Aorta (tissue), 5 donors: ENCODE results near the gene MTHFD1. TPM values are rescaled to one million over a fixed set of nuclear protein-coding genes. Genes with fewer than 3 reads are reported as not detected.

ENCODE experiments used
- ATAC-seq: fragments of 200-7000 bp; cut with Tn5 transposase; one replicate; pipeline ENCODE4 v1.9.1; 2022; ENCODE audit warnings: moderate library complexity; ENCODE audit not compliant: low FRiP score
- DNase-seq, 2 donors: peaks; one replicate each; pipeline ENCODE4 v3.0.0-alpha.2; 2020
- H3K27ac ChIP-seq, 2 donors: one replicate each; pipeline ENCODE4 v1.5.1; 2013; ENCODE audit warnings: low read length in 2 of 2, mild to moderate bottlenecking in 2 of 2, moderate library complexity in 2 of 2, control low read depth in 1 of 2, inconsistent platforms in 1 of 2, low read depth in 1 of 2
- H3K27me3 ChIP-seq, 2 donors: one replicate each; pipeline ENCODE4 v1.6.1; 2013; ENCODE audit warnings: control low read depth in 1 of 2, low read length in 1 of 2, mild to moderate bottlenecking in 1 of 2, moderate library complexity in 1 of 2; ENCODE audit not compliant: insufficient read depth in 2 of 2, control insufficient read depth in 1 of 2
- H3K36me3 ChIP-seq, 2 donors: one replicate each; pipeline ENCODE4 v1.6.1; 2013; ENCODE audit warnings: control low read depth in 1 of 2, low read length in 1 of 2, mild to moderate bottlenecking in 1 of 2; ENCODE audit not compliant: insufficient read depth in 2 of 2, control insufficient read depth in 1 of 2
- H3K4me1 ChIP-seq, 2 donors: one replicate each; pipeline ENCODE4 v1.6.1; 2013; ENCODE audit warnings: low read length in 2 of 2, control low read depth in 1 of 2, mild to moderate bottlenecking in 1 of 2, moderate library complexity in 1 of 2; ENCODE audit not compliant: insufficient read depth in 2 of 2, control insufficient read depth in 1 of 2
- H3K4me3 ChIP-seq, 2 donors: one replicate each; pipeline ENCODE4 v1.5.1; 2013; ENCODE audit warnings: low read length in 2 of 2, control low read depth in 1 of 2, mild to moderate bottlenecking in 1 of 2
- H3K9me3 ChIP-seq: one replicate; pipeline ENCODE4 v1.6.1; 2013; ENCODE audit warnings: mild to moderate bottlenecking, low read length; ENCODE audit not compliant: control insufficient read depth
- WGBS, 2 donors: extraction: QIAGEN DNeasy Blood & Tissue Kit; methylation state at CpG; one replicate each; pipeline ENCODE4 v1.1.7; 2013; 5-methylcytosine and 5-hydroxymethylcytosine counted together
- intact Hi-C, 2 donors: fragments of 100-400 bp; cut with DNase I; formaldehyde crosslinking; loops; one replicate each; pipeline versions ENCODE4 v1.14.2 to v1.15.0; 2022
- polyA plus RNA-seq, 2 donors: library from polyadenylated mRNA; stranded (reverse); fragments of 200-250 nt; gene quantifications; one replicate each; pipeline ENCODE4 v1.2.3, GENCODE V29; 2013
- total RNA-seq, 2 donors: library from RNA; stranded (reverse); fragmentation: NEBNext Ultra II Directional; extraction: Animal tissue kit (Norgen Biotek cat#: 25700); gene quantifications; one replicate each; pipeline ENCODE4 v1.2.1, GENCODE V29; 2021
- donor health status: healthy with polysubstance abuse.
- donor health status: Bipolar disorder and iron deficiency.
- donor health status: DM: no; HTN: no; CAD: no.
- donor health status: DM: no; HTN: no; CAD: no.
- donor health status: DM: yes; HTN: yes; CAD: no.

Gene MTHFD1
- total and polyA plus RNA-seq, 4 donors, result 12.0 to 44.6 (median 34.1) TPM

DNA sequence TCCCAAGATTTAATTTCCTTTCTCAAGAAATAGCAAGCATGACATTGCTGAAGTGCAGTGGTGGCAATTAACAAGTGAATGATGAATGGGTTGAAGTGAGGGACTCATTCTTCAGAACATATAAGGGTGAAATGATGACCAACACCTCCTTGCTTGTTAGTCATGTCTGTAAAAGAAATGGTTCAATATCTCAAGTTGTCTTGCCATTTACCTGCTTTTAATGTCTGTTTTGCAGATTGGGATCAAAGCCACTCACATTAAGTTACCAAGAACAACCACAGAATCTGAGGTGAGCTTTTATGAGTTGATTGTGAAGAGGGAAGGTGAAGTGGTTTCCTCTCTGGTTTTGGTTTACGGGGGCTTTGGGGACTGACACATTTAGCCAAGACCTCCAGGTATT is 24.1 kb downstream of the MTHFD1 start:
- intact Hi-C loops, result no loop called here
- peaks cover 2% of the 10 kb centered on the region in 2 donors for H3K36me3 ChIP-seq
- no peak overlapping the region for H3K27ac ChIP-seq
- DNase-seq, result no peak
- WGBS, 2 donors, result 94 to 100% methylated on average over 1 of the region's 1 CpG
- H3K27me3 ChIP-seq, result no peaks in the 10 kb centered on the region
- H3K9me3 ChIP-seq, result no peaks in the 10 kb centered on the region
- ATAC-seq, result no peak
- no peak overlapping the region for H3K4me3 ChIP-seq
- no peaks in the 10 kb centered on the region for H3K4me1 ChIP-seq

DNA sequence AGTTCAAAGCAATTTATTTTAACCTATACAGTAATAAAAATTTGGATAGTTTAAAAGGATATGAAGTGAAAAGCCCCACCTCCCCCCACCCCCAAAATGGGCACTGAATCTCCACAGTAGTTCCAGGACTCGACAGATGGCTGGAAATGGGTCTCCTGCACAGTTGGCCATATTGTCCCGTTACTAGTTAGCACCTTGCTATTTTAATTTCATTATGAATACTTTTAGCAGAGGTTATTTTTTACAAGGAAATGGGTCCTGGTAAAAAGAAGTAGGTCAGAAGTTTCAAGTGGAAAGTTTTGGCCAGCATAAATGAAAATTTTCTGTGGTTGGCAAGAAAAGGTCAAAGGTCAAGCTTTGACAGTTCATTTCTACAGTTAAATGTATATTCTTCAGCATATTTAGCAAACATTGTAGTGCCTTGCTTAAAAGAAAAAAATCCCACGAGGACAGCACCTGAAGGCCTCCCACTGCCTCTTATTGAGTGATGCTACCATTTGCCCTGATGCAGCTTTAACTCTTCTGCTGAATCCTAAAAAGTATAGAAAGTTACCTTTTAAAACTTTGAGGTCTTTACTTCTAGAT is 28.3 kb downstream of the MTHFD1 start:
- WGBS, 2 donors, result 85 to 94% methylated on average over 3 of the region's 3 CpGs
- Histone ChIP-seq H3K27me3 (no peaks in the 10 kb centered on the region), H3K9me3 (no peaks in the 10 kb centered on the region), H3K4me1 (no peaks in the 10 kb centered on the region), H3K27ac (no peak overlapping the region), H3K36me3 (peaks cover 5 to 13% of the 10 kb centered on the region in 2 donors), H3K4me3 (no peak overlapping the region)
- intact Hi-C loops, result no loop called here
- ATAC-seq (no peak), DNase-seq (no peak)

DNA sequence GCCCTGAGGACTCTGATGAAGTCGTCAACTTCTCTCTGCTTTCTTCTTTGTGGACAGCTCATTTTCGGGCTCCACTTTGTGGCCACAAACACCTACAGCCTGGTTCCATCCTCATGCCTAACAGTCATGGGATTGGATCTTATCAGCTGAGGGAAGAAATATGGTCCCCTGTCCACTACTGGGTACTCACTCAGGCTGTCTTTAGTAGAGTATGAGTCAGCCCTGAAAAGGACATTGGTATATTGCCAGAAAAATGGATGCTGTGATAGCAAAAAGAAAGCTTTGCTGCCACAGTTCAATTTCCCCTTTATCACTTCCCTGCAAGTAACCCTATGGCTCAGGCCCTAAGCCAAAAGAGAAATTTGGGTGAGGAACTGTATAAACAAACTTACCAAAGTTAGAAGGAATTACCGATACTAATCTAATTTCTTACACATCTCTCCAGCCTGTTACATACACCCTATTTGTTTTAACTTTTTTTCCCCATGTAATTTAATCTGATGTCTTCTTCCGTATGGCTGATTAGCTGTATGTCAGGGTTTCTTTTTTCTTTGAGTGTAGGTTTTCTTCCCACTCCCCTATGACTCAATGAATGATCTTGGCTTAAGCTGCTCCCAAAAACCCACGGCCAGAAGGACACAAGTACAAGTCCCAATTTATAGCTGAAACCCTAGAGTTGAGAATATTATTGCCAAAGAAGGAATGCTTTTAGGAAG is 29.1 kb downstream of the MTHFD1 start:
- no peak for ATAC-seq

DNA sequence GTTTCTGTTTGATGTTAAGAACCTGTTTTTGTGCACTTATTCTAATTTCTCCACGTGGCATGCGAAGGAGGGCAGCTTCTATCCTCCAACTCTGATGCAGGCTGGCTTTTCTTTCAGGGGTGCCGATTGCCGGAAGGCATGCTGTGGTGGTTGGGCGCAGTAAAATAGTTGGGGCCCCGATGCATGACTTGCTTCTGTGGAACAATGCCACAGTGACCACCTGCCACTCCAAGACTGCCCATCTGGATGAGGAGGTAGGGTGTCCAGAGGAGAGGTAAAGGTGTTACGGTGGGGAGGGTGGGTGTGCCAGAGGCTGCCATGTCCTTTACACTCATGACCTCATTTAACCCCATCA is 29.6 kb downstream of the MTHFD1 start:
- no peak overlapping the region for H3K27ac ChIP-seq
- no peak for DNase-seq
- H3K36me3 ChIP-seq, result peaks cover 5 to 13% of the 10 kb centered on the region in 2 donors

More for the DNA sequence above, 29.1 kb downstream of the MTHFD1 start:
- no peak overlapping the region for H3K4me3 ChIP-seq
- H3K4me1 ChIP-seq, result no peaks in the 10 kb centered on the region
- WGBS, 2 donors, result 84 to 90% methylated on average over 5 of the region's 5 CpGs
- H3K27me3 ChIP-seq, result no peaks in the 10 kb centered on the region
- peaks cover 5 to 13% of the 10 kb centered on the region in 2 donors for H3K36me3 ChIP-seq
- no peaks in the 10 kb centered on the region for H3K9me3 ChIP-seq
- H3K27ac ChIP-seq, result no peak overlapping the region
- intact Hi-C loops, result no loop called here
- no peak for DNase-seq

DNA sequence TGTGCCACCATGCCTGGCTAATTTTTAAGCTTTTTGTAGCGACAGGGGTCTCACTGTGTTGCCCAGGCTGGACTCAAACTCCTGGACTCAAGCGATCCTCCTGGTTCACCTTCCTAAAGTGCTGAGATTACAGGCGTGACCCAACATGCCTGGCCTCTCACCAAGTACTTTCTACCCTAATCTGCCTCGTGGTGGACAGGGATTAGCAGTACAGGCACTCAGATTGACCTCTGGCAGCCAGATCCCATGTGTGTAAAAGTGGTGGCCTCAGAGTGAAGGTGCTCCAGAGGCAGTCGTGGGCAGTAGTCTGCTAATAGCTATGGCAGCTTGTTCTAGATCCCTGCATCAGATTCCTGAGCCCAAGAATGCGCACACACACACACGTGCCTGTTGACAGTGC is 30.9 kb downstream of the MTHFD1 start:
- Histone ChIP-seq H3K27ac (no peak overlapping the region), H3K9me3 (no peaks in the 10 kb centered on the region), H3K27me3 (no peaks in the 10 kb centered on the region), H3K36me3 (peaks cover 5 to 13% of the 10 kb centered on the region in 2 donors), H3K4me3 (no peak overlapping the region), H3K4me1 (no peaks in the 10 kb centered on the region)
- intact Hi-C loops, result no loop called here
- DNase-seq (no peak), ATAC-seq (no peak)
- whole genome bisulfite sequencing, 2 donors, result 86 to 90% methylated on average over 7 of the region's 7 CpGs

More for the DNA sequence above, 29.6 kb downstream of the MTHFD1 start:
- no peak overlapping the region for H3K4me3 ChIP-seq
- WGBS, 2 donors, result 95 to 96% methylated on average over 7 of the region's 7 CpGs
- no peak for ATAC-seq
- no peaks in the 10 kb centered on the region for H3K27me3 ChIP-seq
- no peaks in the 10 kb centered on the region for H3K4me1 ChIP-seq
- intact Hi-C loops, result no loop called here
- no peaks in the 10 kb centered on the region for H3K9me3 ChIP-seq

DNA sequence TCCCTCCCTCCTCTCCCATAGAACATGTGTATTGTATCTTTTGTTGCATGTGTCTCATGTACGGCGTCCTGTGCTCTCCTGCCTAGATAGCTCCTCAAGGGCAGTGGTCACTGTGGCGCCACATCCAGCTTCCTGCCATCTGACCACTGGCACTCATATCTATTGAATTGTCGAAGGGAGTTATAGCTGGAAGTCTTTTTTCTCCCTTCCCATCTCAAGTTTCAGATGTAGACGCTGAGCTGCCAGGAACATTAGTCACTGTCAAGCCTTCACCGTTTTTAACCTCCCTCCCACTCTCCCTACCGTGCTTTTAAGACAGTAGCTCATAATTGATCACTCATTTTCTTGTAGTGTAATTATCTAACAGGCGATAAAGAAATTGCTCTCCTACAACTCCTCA is 33.0 kb downstream of the MTHFD1 start:
- intact Hi-C loops, result no loop called here
- H3K27me3 ChIP-seq, result no peaks in the 10 kb centered on the region
- 51 to 52% methylated on average over 8 of the region's 8 CpGs for WGBS, 2 donors
- no peak overlapping the region for H3K4me3 ChIP-seq
- DNase-seq (no peak), ATAC-seq (no peak)
- H3K27ac ChIP-seq, result no peak overlapping the region
- H3K4me1 ChIP-seq, result no peaks in the 10 kb centered on the region
- H3K36me3 ChIP-seq, result peaks cover 7 to 13% of the 10 kb centered on the region in 2 donors
- no peaks in the 10 kb centered on the region for H3K9me3 ChIP-seq

DNA sequence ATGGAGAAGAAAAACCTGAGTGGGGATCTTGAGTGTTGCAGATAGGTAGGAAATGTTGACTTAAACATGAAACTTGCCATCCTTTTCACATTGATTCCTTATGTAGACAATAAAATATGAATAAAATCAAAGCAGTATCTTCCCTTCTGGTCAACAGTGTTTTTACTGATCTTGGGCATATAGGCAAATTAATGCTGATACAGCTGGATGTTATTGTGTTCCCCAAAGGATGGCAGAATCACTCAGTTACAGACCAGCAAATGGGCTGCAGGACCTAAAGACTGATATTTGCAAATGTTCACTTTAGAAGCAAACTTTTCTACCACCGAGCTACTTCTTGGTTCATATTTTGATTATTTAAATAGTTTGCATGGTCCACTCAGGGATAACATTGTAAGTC is 33.9 kb downstream of the MTHFD1 start:
- H3K4me1 ChIP-seq, result no peaks in the 10 kb centered on the region
- peaks cover 7 to 11% of the 10 kb centered on the region in 2 donors for H3K36me3 ChIP-seq
- no peak overlapping the region for H3K4me3 ChIP-seq
- 88 to 96% methylated on average over 1 of the region's 1 CpG for WGBS, 2 donors
- intact Hi-C loops, result no loop called here
- H3K9me3 ChIP-seq, result no peaks in the 10 kb centered on the region
- DNase-seq, result no peak
- ATAC-seq, result no peak
- H3K27me3 ChIP-seq, result no peaks in the 10 kb centered on the region
- H3K27ac ChIP-seq, result no peak overlapping the region

DNA sequence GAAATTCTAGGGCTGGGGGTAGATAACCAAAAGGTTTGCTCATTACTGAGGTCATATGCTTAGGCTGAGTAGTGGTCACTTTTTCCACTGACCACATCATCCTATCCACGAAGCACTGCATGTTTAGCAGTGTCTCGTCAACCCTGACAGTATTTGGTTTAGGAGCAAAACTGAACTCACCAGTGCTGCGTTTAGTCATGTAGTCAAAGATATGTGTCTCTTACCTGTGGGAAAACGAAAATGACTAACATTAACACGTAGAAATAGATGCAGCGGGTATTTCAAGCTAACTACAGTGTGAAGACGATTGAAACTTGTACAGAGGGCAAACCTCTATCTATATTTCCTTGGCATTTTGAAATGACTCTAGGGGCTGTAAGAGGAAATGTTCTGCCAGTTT is 34.6 kb downstream of the MTHFD1 start:
- H3K27ac ChIP-seq, result no peak overlapping the region
- 88 to 94% methylated on average over 7 of the region's 7 CpGs for WGBS, 2 donors
- no peak for DNase-seq
- H3K9me3 ChIP-seq, result no peaks in the 10 kb centered on the region
- intact Hi-C loops, result no loop called here
- H3K27me3 ChIP-seq, result no peaks in the 10 kb centered on the region
- H3K4me1 ChIP-seq, result no peaks in the 10 kb centered on the region
- ATAC-seq, result no peak
- peaks cover 7 to 14% of the 10 kb centered on the region in 2 donors for H3K36me3 ChIP-seq
- no peak overlapping the region for H3K4me3 ChIP-seq

DNA sequence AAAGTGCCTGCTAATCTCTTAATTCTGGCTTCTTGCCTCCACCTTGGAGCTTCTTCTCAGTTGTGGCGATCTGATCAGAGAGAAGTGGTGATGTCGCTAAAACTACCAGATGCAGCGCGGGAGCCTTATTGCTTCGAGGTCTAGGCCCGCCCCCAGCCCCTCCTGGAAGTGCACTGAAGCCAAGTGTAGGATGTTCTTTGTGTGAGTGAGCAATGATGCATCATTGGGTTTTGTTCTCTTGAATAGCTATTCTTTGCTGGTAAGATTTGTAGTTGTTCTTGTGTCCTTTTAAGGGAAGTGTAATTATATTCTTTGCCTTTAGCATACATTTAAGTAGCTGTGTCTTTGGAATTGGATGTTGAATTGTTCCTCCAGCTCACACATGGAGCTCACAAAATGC is 35.8 kb downstream of the MTHFD1 start:
- H3K4me3 ChIP-seq, result no peak overlapping the region
- no peak overlapping the region for H3K27ac ChIP-seq
- DNase-seq (no peak), ATAC-seq (no peak)
- 93 to 95% methylated on average over 6 of the region's 6 CpGs for WGBS, 2 donors
- H3K4me1 ChIP-seq, result no peaks in the 10 kb centered on the region
- no peaks in the 10 kb centered on the region for H3K27me3 ChIP-seq
- intact Hi-C loops, result no loop called here
- H3K36me3 ChIP-seq, result peaks cover 6 to 14% of the 10 kb centered on the region in 2 donors
- no peaks in the 10 kb centered on the region for H3K9me3 ChIP-seq
